ENCODE results near the gene ZNF581.

ZNF581 gene, protein sequence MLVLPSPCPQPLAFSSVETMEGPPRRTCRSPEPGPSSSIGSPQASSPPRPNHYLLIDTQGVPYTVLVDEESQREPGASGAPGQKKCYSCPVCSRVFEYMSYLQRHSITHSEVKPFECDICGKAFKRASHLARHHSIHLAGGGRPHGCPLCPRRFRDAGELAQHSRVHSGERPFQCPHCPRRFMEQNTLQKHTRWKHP

DNA sequence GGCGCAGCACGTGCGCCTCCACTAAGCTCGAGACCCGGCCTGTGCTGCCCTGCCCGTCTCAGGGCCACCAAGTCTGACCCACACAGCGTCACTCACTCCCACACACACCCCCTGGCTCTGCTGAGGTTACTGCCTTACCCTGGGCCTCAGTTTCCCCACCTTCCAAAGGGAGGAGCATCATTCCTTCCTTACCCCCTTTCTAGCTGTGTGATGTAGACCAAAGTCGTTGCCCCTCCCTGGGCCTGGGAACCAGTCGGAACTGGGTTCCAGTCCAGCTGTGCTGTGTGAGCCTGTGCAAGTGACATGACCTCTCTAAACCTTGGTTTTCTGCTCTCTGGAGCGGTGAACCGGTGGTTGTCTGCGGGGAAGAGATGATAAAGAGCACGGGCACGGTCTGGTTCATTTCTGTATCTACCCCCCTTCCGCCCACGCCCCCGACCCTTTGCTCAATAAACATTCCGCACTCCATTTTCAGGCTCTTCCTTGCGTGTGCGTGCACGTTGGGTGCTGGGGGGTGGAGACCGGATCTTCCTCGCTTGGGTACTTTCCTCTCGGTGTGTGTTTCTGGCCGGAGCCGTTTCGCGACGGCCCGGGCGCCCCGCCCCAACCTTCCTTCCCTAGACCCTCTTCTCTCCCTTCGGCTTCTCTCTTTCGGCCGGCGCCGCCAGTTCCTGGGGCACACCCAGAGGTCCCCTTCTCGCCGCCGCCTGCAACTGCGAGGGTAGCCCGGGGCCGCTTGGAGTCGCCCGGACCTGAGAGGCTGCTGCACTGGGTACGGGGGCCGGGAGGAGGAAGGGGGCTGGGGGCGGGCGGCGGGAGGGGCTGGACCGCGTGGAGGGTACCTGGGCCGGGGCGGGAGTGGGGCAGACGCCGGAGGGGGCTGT is at the start of gene ZNF581:
ZNF581 (plus strand) TSS at position 647 of the 884 bp plus-strand sequence. CDS start 923 bp downstream, outside the sequence.
- peak; percentile 86 for DNase-seq
- peak; percentile 38 for ATAC-seq

DNA sequence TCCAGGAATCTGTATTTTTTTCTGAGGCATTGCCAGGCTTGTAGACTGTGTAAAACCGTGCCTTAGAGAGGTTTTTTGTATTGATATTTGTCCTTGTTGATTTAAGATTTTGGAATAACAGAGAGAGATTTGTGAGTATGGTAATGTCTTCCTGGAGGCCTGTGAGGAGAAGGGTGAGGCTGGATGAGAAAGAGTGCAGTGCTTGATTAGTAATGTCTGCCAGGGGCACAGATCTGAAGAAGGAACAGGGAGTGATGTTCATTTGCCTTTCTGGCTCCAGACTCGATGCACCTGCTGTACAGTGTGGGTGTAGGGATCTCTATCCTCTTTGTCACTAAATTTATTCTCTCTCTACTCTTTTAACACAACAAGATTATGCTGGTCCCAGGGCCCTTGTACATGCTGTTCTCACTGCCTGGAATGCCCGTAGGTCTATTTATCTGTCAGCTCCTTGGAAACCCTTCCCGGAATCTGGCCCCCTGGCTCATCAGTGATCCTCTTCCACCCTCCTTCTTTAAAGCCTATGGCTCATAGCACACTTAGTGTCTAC is 48.4 kb upstream of the ZNF581 start:
- DNase-seq (no peak), ATAC-seq (no peak)

DNA sequence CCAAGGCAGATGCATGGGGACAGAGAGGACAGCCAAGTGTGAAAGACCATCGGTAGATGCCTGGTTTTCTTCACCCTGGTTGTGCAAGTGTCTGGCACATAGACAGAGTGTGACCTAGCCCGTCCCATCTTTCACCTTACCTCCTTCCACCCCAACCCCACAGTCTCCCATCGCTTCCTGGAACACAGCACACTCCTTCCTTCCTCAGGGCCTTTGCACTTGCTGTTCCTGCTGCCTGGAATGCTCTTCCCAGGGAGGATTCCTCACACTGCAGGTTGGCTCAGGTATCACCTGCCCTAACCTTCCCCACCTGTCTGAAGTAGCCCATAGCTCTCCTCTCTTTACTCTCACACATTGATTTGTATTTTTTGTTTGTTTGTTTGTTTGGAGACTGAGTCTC is 47.1 kb upstream of the ZNF581 start:
- ATAC-seq = no peak

DNA sequence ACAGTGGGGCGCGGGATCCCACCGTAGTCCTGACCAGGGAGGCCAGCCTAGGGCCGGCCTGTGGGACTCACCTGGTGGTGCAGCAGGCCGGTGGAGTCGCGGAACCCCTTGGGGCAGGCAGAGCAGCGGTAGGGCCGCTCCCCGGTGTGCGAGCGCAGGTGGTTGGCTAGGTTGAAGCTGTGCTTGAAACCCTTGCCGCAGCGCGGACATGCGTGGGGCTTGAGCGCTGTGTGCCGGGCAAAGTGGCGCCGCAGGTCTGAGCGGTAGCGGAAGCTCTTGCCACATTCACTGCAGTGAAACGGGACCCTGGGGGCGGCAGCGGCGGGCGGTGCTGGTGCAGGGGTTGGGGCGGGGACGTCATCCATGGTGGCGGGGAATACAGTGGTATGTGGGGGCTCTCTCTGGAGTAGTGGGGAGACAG is 45.9 kb upstream of the ZNF581 start:
- DNase-seq (no peak), ATAC-seq (no peak)

More for the DNA sequence above, 47.1 kb upstream of the ZNF581 start:
- no peak for DNase-seq

DNA sequence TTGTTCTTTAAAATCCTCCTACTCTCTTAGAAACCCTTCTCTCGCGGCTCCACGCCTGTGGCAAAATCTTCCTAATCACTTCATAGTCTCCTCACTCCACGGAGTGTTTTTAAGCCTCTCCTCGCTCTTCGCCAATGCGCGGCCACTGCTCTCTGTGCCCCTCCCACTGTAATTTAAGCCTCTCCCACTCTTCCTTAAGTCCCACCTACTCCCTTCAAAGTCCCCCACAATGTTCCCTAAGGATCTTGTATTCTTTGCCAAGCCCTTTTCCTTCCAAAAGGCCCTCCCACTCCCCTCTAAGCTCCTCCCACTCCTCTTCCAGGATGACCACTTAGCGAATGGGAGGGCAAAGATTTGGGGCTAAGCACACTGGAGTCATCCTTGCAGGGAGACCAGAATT is 45.4 kb upstream of the ZNF581 start:
- DNase-seq (no peak), ATAC-seq (no peak)

DNA sequence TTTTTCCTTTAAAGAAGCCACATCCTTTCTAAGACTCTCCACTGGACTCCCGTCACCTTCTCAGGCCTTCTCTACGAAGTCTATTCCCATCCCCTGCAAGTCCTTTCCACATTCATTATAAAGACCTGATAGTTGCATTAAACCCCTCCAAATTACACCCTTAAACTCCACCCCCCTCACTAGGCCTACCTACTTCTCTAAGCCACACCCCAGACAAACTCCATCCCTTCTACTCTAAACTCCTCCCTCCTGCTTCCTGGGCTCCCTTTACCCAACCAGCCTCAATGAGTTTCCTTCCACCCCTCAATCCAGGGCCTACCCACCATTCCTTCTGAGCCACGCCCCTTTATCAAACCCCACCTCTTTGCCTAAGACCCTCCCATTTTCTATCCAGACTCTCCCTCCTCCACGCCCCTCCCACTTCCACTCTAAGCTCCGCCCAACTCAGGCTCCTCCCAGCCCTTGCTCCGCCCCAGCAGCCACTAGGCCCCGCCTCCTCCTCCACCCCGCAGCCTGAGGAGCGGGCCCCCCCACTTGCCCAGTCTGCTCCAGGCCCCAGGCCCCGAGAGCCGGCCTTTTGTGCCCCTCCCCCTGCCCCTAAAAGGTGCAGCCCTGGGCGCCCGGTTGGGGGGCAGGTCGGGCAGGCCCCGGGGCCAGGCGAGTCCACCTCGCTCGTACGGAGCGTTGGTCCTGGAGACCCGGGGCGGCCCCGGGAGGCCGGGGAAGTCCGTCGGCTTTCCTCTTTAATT is 44.6 kb upstream of the ZNF581 start:
- ATAC-seq (peak; percentile 77), DNase-seq (peak; percentile 96)

DNA sequence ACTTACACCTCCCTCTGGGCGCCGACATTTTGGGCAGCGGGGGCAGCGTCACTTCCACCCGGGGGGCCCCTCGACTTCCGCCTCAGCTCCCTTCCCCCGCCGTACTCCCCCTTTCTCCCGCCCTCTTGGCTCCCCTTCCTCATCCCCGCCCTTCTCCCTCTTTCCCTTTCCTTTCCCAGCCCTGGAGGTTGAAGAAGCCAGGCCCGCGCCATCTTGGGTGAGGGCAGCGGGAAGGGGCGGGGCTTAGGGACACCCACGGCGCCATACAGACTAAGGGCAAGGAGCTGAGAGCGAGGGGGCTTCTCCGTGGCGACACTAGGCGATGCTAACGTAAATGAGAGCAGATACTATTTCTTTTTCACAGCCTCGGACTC is 44.0 kb upstream of the ZNF581 start, which contains the start of gene FIZ1:
FIZ1 (minus strand) TSS at position 50 of the 374 bp plus-strand sequence. CDS start 1,652 bp downstream, outside the sequence.
- ATAC-seq = peak; percentile 70
- peak; percentile 96 for DNase-seq

DNA sequence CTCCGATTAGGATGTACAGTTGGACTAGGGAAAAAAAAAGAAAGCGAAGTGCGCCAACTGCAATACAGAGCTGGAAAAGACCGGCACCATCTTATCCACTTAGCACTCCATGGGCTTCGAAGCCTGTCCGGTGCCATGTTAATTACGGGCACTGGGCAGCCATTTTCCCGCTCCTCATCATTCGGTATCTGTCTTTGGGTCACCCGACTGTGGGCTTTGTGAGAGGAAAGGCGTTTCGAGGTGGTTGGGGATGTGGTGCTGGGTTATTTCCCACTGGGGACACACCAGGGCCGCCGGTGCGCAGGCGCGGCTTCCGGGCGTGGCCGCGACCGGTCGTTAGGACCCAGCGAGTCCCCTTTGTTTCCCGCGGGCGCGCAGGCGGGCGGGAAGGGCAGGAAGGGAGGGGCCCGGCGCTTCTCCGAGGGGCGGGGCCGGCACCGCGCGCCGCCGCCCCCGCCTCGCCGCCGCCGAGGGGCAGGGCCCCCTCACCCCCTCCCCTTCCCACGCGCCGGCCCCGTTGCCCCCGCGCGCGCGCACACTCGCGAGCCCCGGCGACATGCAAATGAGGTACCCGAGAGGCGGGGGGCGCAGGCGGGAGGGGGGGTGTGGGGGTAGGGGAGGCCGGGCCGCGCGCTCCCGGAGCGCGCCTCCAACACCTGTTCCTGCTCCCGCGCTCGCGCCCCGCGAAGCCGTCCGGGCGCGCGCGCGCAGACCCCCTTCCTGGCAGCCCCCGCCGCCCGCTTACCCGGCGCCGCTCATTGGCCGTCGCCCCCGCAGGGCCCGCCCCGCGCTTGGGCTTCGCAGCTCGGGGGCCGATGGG is 43.4 kb upstream of the ZNF581 start, which contains the start of gene ZNF524:
ZNF524 (plus strand) TSS at position 447 of the 820 bp plus-strand sequence. CDS start 1,825 bp downstream, outside the sequence.
- peak; percentile 44 for ATAC-seq
- DNase-seq = peak; percentile 87

DNA sequence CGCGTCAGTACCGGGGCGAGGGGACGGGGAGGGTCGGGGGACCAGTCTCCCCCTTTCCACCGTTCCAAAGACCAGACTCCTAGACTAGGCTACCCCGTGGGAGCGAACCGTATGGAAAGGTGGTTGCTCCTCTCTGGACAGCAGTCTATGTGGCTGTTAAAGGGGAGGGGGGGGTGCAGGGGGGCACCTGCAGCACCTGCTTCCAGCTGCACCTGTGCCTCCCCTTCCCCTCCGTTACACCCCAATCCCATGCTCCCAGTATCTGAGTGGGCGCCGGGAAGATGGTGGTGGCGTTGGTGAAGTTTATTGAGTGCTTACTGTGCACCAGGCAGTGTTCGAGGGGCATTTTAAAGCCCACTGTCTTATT is 42.8 kb upstream of the ZNF581 start:
- DNase-seq (no peak), ATAC-seq (no peak)

DNA sequence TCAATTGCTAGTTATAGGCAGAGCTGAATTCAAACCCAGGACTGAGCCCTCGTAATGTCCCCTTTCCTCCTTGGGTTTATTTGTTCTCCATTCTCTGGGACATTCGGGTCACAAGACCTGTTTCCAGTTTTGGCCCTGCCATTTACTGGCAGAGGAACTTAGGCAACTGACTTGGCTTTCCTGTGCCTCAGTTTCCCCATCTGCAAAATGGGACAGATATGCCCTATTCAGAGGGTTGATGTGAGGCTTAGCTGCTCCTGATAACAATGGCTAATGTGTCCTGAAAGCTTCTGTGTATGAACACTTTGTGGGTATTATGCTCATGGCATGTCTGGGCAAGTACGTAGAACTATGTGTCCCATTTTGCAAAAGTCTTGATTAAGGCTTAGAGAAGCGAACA is 42.4 kb upstream of the ZNF581 start:
- ATAC-seq (no peak), DNase-seq (no peak)

DNA sequence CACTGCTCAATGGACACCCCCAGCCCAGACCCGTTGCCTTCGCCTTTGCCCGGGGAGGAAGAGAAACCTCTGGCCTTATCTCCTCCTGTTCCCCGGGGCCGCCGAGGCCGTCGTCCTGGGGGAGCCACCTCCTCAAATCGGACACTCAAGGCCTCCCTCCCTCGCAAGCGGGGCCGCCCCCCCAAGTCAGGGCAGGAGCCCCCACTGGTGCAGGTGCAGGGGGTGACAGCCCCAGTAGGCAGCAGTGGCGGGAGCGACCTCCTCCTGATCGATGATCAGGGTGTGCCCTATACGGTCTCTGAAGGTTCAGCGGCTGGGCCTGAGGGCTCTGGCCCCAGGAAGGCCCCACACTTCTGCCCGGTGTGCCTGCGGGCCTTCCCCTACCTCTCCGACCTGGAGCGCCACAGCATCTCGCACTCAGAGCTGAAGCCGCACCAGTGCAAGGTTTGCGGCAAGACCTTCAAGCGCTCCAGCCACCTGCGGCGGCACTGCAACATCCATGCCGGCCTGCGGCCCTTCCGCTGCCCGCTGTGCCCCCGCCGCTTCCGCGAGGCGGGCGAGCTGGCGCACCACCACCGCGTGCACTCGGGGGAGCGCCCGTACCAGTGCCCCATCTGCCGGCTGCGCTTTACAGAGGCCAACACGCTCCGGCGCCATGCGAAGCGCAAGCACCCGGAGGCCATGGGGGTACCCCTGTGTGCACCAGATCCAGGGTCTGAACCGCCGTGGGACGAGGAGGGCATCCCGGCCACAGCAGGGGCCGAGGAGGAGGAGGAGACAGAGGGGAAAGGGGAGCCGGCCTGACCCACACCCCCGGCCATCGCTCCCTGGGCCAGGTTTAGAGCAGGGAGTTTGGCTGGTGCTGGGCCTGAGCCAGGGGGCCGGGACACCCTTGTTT is 41.1 kb upstream of the ZNF581 start:
- ATAC-seq = no peak
- DNase-seq = no peak

DNA sequence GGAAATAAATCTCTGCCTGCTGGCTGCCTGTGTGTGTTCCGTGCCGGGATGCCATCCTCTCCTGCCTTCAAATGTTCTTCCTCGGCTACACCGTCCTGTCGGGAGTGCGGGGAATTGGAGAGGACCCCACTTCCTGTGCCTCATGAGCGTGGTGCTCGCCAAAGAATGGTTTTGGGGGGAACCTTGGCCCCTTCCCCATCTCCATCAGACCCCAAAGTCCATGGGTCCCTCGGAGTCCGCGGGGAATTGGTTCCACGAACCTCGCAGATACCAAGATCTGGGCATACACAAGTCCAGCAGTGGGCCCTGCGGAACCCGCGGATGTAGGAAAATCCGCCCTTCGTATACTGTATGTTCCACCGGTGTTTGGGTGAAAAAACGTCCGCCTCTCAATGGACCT is 40.3 kb upstream of the ZNF581 start:
- no peak for ATAC-seq
- no peak for DNase-seq

DNA sequence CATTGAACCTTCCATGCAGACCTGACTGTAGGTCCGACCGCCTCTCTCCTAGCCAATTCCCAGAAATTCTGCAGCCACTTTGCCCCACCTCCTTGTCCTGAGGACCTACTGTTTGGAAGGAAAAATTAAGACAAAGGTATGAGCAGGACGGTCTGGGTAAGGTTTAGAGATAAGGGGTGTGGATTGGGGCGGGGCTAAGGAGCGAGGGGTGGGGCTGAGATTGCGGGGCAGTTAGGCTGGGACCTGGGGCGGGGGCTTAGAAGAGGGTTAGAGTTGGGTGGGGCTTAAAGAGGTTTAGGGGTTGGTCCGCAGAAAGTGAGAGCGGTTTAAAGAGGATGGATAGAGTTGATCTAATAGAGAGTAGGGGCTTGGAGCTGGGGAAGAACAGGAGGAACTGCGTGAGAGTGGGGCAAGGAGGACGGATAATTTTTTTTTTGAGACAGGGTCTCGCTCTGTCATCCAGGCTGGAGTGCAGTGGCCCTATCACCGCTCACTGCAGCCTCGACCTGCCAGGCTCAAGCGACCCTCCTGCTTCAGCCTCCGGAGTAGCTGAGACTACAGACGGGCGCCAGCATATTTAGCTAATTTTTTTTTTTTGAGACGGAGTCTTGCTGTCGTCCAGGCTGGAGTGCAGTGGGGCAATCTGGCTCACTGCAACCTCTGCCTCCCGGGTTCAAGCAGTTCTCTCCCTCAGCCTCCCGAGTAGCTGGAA is 39.7 kb upstream of the ZNF581 start:
- ATAC-seq (no peak), DNase-seq (no peak)

DNA sequence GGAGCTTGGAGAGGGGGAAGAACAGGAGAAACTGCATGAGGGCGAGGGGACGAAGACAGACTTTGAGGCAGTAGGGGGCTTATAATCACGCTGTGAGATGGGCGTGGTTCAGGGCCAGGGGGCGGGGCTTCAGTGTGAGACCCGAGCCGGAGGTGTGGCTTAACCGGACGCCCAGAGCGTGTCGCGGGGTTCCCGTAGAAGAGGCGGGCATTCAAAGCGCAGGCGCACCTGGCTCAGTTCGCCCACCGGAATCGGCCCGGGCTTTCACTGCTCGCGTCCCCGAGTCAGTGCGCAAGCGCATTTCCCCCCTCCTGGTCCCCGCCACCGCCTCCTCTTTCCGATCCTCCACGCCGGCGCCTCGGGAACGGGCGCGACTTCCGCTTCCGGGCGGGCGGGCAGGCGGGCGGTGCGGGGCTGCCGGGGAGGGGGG is 38.2 kb upstream of the ZNF581 start:
- peak; percentile 99 for DNase-seq
- peak; percentile 79 for ATAC-seq

DNA sequence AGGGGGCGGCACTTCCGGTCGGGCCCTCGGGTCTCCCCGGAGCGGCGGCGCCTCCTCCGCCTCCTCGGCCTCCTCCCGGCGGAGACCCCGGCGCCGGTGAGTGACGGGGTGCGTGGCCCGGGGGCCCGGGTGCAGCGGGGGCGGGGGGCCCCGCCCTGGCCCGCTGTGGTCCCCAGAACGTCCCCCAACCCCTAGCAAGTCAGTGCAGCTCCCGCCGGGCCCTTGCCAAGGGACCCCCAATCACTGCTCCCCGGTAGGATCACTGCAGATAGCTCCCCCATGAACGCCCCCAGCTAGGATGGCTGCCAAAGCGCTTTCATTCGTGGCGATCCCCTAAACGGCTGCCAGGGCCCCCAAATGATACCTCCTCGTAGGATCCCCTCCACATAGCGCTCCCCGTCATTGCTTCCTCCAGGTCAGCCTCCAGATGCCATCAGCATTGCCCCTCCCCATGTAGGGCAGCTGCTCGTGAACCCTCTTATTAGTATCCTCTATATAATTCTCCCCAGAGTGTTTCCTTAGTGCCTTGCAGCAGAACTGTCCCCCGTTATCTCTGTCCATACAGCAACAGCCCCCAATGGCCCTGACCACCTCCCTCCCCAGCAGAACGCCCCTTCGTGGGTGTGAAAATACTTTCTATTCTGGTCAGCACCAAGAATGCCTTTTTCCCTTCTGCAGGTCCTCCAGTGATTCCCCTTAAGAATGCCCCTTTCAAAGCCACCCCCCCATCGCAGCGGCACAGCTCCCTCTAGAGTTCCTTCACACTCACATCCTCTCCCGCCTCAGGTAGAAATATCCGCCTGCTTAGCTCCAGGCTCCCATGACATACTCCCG is 37.6 kb upstream of the ZNF581 start, which contains the start of gene ZNF865:
ZNF865 (plus strand) TSS at position 11 of the 834 bp plus-strand sequence. CDS start 7,972 bp downstream, outside the sequence.
- peak; percentile 55 for ATAC-seq

DNA sequence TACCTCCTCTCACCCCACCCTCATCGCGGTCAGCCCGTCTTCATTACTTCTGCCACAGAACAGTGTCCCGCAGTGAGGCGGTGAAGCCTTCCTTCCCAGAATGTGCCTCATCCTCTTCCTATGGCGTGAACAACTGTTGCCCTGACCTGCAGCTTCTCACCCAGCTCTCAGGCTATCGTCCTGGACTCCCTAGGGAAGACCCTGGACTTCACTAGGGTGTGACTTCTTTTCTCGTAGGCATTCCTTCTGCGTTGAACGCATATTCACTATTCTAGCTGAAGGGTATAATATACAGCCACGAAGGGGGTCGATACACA is 37.0 kb upstream of the ZNF581 start:
- no peak for ATAC-seq

More for the DNA sequence above, 37.6 kb upstream of the ZNF581 start, which contains the start of gene ZNF865:
- DNase-seq = peak; percentile 79

DNA sequence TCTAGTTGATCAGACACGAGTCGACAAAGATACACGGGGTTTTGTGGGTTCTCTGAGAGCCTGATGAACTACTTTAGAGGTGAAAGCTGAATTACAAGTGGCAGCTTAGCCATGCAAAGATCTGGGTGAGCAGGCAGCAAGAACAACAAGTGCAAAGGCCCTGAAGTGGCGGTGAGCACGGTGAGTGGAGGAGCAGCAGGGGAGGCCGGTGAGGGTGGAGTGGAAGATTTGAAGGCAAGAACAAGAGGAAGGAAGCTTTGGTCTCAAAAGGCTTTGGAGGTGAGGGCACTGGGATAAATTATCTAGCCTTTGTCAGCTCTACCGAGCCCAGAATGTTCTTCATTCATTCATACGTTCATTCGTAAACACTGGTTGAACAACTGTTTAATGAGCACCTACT is 36.6 kb upstream of the ZNF581 start:
- ATAC-seq (no peak), DNase-seq (no peak)

More for the DNA sequence above, 37.0 kb upstream of the ZNF581 start:
- no peak for DNase-seq

DNA sequence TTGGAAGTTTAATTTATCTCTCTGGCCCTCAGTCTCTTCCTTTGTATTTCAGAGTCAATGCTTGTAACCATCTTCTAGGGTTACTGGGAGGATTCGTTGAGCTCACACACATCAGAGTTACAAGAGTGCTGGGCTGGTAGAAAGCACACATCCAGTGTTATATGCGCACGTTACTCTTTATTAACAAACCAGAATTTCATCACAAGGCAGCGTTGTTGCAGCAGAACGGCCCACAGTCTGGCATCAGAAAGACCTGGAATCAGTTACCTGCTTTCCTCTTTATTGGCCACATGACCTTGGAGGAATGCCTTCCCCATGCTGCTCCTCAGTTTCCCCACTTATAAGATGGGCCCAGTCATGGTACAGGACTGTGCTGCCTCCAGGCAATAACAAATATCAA is 34.1 kb upstream of the ZNF581 start:
- ATAC-seq (no peak), DNase-seq (no peak)

Data from stimulated activated naive CD8-positive, alpha-beta T cell treated with anti-CD3 and anti-CD28 coated beads, Interleukin-15, Interleukin-2, amounts not matched to agents 100 U/mL and 50 U/mL, for 24 hours (primary cell).